SK-N-SH treated with all-trans-retinoic acid at 6 μM for 48 hours (cell line): Measurements from ENCODE around the gene TIAM2.

Experiments used
- ATAC-seq: fragments of 200-7000 bp; cut with Tn5 transposase; 3 replicates; pipeline ENCODE4 v1.9.1; 2020; ENCODE audit warnings: mild to moderate bottlenecking, moderate library complexity
- ARNTL ChIP-seq: fragments of 450-650 bp; formaldehyde crosslinking; IDR thresholded peaks from 2 replicates; pipeline ENCODE4 v1.5.0; 2020; ENCODE audit warnings: low read depth, mild to moderate bottlenecking, moderate library complexity, borderline replicate concordance
- BACH2 ChIP-seq: fragments of 250-450 bp; sonication (Bioruptor Pico); IDR thresholded peaks from 2 replicates; pipeline ENCODE4 v1.9.0; 2021; ENCODE audit warnings: mild to moderate bottlenecking, borderline replicate concordance
- CSRNP3 ChIP-seq: fragments of 250-450 bp; sonication (Bioruptor Pico); IDR thresholded peaks from 2 replicates; pipeline ENCODE4 v1.5.1; 2021; ENCODE audit warnings: mild to moderate bottlenecking, moderate library complexity
- GLIS3 ChIP-seq: fragments of 250-450 bp; sonication (Bioruptor Pico); IDR thresholded peaks from 2 replicates; pipeline ENCODE4 v1.5.0; 2020; ENCODE audit warnings: mild to moderate bottlenecking, moderate library complexity
- ISL1 ChIP-seq: fragments of 250-450 bp; sonication (Bioruptor Pico); IDR thresholded peaks from 2 replicates; pipeline ENCODE4 v2.1.2; 2022; ENCODE audit warnings: mild to moderate bottlenecking, moderate library complexity
- OSR1 ChIP-seq: fragments of 250-450 bp; sonication (Bioruptor Pico); IDR thresholded peaks from 2 replicates; pipeline ENCODE4 v1.8.0; 2022; ENCODE audit warnings: moderate library complexity, mild to moderate bottlenecking, inconsistent platforms
- PATZ1 ChIP-seq: fragments of 250-450 bp; sonication (Bioruptor Pico); IDR thresholded peaks from 2 replicates; pipeline ENCODE4 v1.8.0; 2020; ENCODE audit warnings: mild to moderate bottlenecking, moderate library complexity, borderline replicate concordance
- POU6F1 ChIP-seq: fragments of 250-450 bp; sonication (Bioruptor Pico); IDR thresholded peaks from 2 replicates; pipeline ENCODE4 v1.8.0; 2021; ENCODE audit warnings: low read depth, mild to moderate bottlenecking, moderate library complexity, borderline replicate concordance
- PPARA ChIP-seq: fragments of 250-450 bp; sonication (Bioruptor Pico); IDR thresholded peaks from 2 replicates; pipeline ENCODE4 v1.5.0; 2020; ENCODE audit warnings: mild to moderate bottlenecking, borderline replicate concordance
- RARB ChIP-seq: fragments of 250-450 bp; sonication (Bioruptor Pico); IDR thresholded peaks from 2 replicates; pipeline ENCODE4 v1.8.0; 2021; ENCODE audit warnings: mild to moderate bottlenecking, moderate library complexity
- SNAI2 ChIP-seq: fragments of 250-450 bp; sonication (Bioruptor Pico); IDR thresholded peaks from 2 replicates; pipeline ENCODE4 v1.5.0; 2020; ENCODE audit warnings: mild to moderate bottlenecking, moderate library complexity
- TCF4 ChIP-seq: fragments of 250-450 bp; sonication (Bioruptor Pico); IDR thresholded peaks from 2 replicates; pipeline ENCODE4 v1.8.0; 2021; ENCODE audit warnings: mild to moderate bottlenecking, moderate library complexity, borderline replicate concordance
- TOX ChIP-seq: fragments of 250-450 bp; sonication (Bioruptor Pico); IDR thresholded peaks from 2 replicates; pipeline ENCODE4 v1.8.0; 2021; ENCODE audit warnings: mild to moderate bottlenecking, moderate library complexity, borderline replicate concordance
- ZC3H10 ChIP-seq: fragments of 250-450 bp; sonication (Bioruptor Pico); IDR thresholded peaks from 2 replicates; pipeline ENCODE4 v1.5.1; 2021; ENCODE audit warnings: mild to moderate bottlenecking, moderate library complexity
- ZFP3 ChIP-seq: fragments of 250-450 bp; sonication (Bioruptor Pico); IDR thresholded peaks from 2 replicates; pipeline ENCODE4 v1.5.0; 2020; ENCODE audit warnings: mild to moderate bottlenecking, moderate library complexity
- ZFP30 ChIP-seq: fragments of 450-650 bp; formaldehyde crosslinking; IDR thresholded peaks from 2 replicates; pipeline ENCODE4 v1.5.0; 2022; ENCODE audit warnings: mild to moderate bottlenecking, moderate library complexity
- ZNF565 ChIP-seq: fragments of 450-650 bp; formaldehyde crosslinking; conservative IDR thresholded peaks from 2 replicates; pipeline ENCODE4 v1.5.0; 2020; ENCODE audit warnings: low read depth, mild to moderate bottlenecking, moderate library complexity
- ZNF70 ChIP-seq: fragments of 450-650 bp; formaldehyde crosslinking; IDR thresholded peaks from 2 replicates; pipeline ENCODE4 v1.5.0; 2020; ENCODE audit warnings: mild to moderate bottlenecking, moderate library complexity
- ZNF8 ChIP-seq: fragments of 450-650 bp; formaldehyde crosslinking; IDR thresholded peaks from 2 replicates; pipeline ENCODE4 v1.5.0; 2020; ENCODE audit warnings: mild to moderate bottlenecking, moderate library complexity

The TIAM2 gene

GRCh38 chr6:155130161-155130853 lies 135.2 kb downstream of the TIAM2 start:
- ATAC-seq: no peak

GRCh38 chr6:155132617-155133016 lies 137.5 kb downstream of the TIAM2 start:
- no peak for ATAC-seq

More at GRCh38 chr6:155130161-155130853, 135.2 kb downstream of the TIAM2 start:
- TF ChIP-seq ZFP3 (CRISPR knock-in tag) (no peak), ARNTL (CRISPR knock-in tag) (no peak), RARB (no peak), PPARA (CRISPR knock-in tag) (no peak), POU6F1 (CRISPR knock-in tag) (no peak), GLIS3 (CRISPR knock-in tag) (no peak), CSRNP3 (CRISPR knock-in tag) (no peak), ZFP30 (CRISPR knock-in tag) (no peak), ZNF70 (no peak)

GRCh38 chr6:155141002-155141401 lies 145.9 kb downstream of the TIAM2 start:
- ATAC-seq: no peak

More at GRCh38 chr6:155132617-155133016, 137.5 kb downstream of the TIAM2 start:
- TF ChIP-seq RARB (no peak), SNAI2 (no peak), CSRNP3 (CRISPR knock-in tag) (no peak), ZNF565 (no peak), ZFP3 (CRISPR knock-in tag) (no peak), TCF4 (no peak), ZC3H10 (CRISPR knock-in tag) (no peak), ZNF8 (no peak), OSR1 (CRISPR knock-in tag) (no peak), PATZ1 (CRISPR knock-in tag) (no peak), BACH2 (CRISPR knock-in tag) (no peak), ZNF70 (no peak), ISL1 (no peak)

GRCh38 chr6:155141512-155141911 lies 146.4 kb downstream of the TIAM2 start:
- ATAC-seq: no peak
- TF ChIP-seq BACH2 (CRISPR knock-in tag) (no peak), ZFP3 (CRISPR knock-in tag) (no peak), PATZ1 (CRISPR knock-in tag) (no peak), POU6F1 (CRISPR knock-in tag) (no peak), ZC3H10 (CRISPR knock-in tag) (no peak), ISL1 (no peak), ZNF70 (no peak), PPARA (CRISPR knock-in tag) (no peak), SNAI2 (no peak), TOX (CRISPR knock-in tag) (no peak), CSRNP3 (CRISPR knock-in tag) (no peak)

More at GRCh38 chr6:155141002-155141401, 145.9 kb downstream of the TIAM2 start:
- TF ChIP-seq ZNF70: no peak
- TF ChIP-seq ZNF8: no peak
- TF ChIP-seq BACH2 (CRISPR knock-in tag): no peak
- no peak for TF ChIP-seq ARNTL (CRISPR knock-in tag)
- no peak for TF ChIP-seq RARB
- TF ChIP-seq ZNF565: no peak
